ENCODE results near the gene CCDC146. TPM values are rescaled to one million over a fixed set of nuclear protein-coding genes. Genes with fewer than 3 reads are reported as not detected.

CCDC146 gene
- polyA plus RNA-seq, 1 of the 3 experiments (the other 2 are of a cell fraction): 2.7 TPM

- H2AFZ ChIP-seq (ENCODE audit: low read depth): no peak overlapping the region
- CTCF ChIA-PET: interaction anchor here (1.9 kb wide), 1 partner anchor 35 kb away, joined by 5 read pairs; no protein-coding TSS in a partner anchor
- H3F3A ChIP-seq (replicated peaks; ENCODE audit: insufficient read depth): no peaks in the 10 kb centered on the region
- no peaks in the 10 kb centered on the region for H3K9me2 ChIP-seq
- POLR2A ChIA-PET: no interaction called here
- H3K36me3 ChIP-seq (replicated peaks in 1 of 2; ENCODE audit: control insufficient read depth in 1 of 2, insufficient read depth in 2 of 2, low read length in 1 of 2): no peaks in the 10 kb centered on the region
- no peaks in the 10 kb centered on the region for H3K27me3 ChIP-seq (ENCODE audit: insufficient read depth)
- WGBS (ENCODE audit: low lambda C conversion rate): 53% methylated on average over 3 of the region's 3 CpGs
- H3K79me2 ChIP-seq (ENCODE audit: insufficient read depth): no peaks in the 10 kb centered on the region
- no peak overlapping the region for H3K4me2 ChIP-seq
- no peak for TF ChIP-seq EP300 (IDR thresholded peaks at IDR 0.05; ENCODE audit: borderline replicate concordance in 1 of 2, low read depth in 1 of 2, low read length in 1 of 2)
- TF ChIP-seq, protein P1, sequence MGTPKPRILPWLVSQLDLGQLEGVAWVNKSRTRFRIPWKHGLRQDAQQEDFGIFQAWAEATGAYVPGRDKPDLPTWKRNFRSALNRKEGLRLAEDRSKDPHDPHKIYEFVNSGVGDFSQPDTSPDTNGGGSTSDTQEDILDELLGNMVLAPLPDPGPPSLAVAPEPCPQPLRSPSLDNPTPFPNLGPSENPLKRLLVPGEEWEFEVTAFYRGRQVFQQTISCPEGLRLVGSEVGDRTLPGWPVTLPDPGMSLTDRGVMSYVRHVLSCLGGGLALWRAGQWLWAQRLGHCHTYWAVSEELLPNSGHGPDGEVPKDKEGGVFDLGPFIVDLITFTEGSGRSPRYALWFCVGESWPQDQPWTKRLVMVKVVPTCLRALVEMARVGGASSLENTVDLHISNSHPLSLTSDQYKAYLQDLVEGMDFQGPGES (IDR thresholded peaks at IDR 0.05; ENCODE audit: low read depth, low read length): no peak
- no peak for TF ChIP-seq TAF1 (IDR thresholded peaks at IDR 0.05; ENCODE audit: borderline replicate concordance, low read depth, low read length)
- TF ChIP-seq USF1 (IDR thresholded peaks at IDR 0.05; ENCODE audit: borderline replicate concordance, low read depth): no peak
- no peak for TF ChIP-seq SIN3A (IDR thresholded peaks at IDR 0.05; ENCODE audit: borderline replicate concordance, low read depth, low read length)
- TF ChIP-seq POLR2AphosphoS5 (IDR thresholded peaks at IDR 0.05; ENCODE audit: low read depth, low read length): no peak
- TF ChIP-seq GABPA (IDR thresholded peaks at IDR 0.05; ENCODE audit: low read depth): no peak
- TF ChIP-seq RXRA (IDR thresholded peaks at IDR 0.05; ENCODE audit: borderline replicate concordance, low read depth): no peak
- TF ChIP-seq RCOR1 (IDR thresholded peaks at IDR 0.05; ENCODE audit: low read length): no peak
- TF ChIP-seq, protein P2, sequence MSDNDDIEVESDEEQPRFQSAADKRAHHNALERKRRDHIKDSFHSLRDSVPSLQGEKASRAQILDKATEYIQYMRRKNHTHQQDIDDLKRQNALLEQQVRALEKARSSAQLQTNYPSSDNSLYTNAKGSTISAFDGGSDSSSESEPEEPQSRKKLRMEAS (IDR thresholded peaks at IDR 0.05; ENCODE audit: low read depth): no peak
- TF ChIP-seq REST (IDR thresholded peaks at IDR 0.05; ENCODE audit: low read depth, low read length): no peak
- no peak for TF ChIP-seq RFX5 (IDR thresholded peaks at IDR 0.05; ENCODE audit: low read length)
- TF ChIP-seq MEF2A (IDR thresholded peaks at IDR 0.05; ENCODE audit: borderline replicate concordance, low read depth): no peak
- H3K4me3 ChIP-seq (ENCODE audit: low read depth in 2 of 2, low read length in 1 of 2): no peak overlapping the region
- no peaks in the 10 kb centered on the region for H3K9me3 ChIP-seq
- no peak for DNase-seq
- H4K20me1 ChIP-seq (ENCODE audit: insufficient read depth): no peaks in the 10 kb centered on the region
- peaks cover 0 to 26% of the 10 kb centered on the region in 2 experiments; a peak in 2 of 4 replicates for H3K4me1 ChIP-seq (ENCODE audit: control insufficient read depth in 1 of 2, insufficient read depth in 2 of 2, low read depth in 1 of 2, low read length in 1 of 2)
- H3K9ac ChIP-seq: no peak overlapping the region
- H3K27ac ChIP-seq (ENCODE audit: low read depth in 2 of 2, low read length in 1 of 2): no peak overlapping the region
Observed at GRCh38 chr7:77281780-77282478, 159.5 kb downstream of the CCDC146 start.
